ENCODE data around the gene ALDH16A1. TPM values are rescaled to one million over a fixed set of nuclear protein-coding genes. Genes with fewer than 3 reads are reported as not detected.

ALDH16A1 gene
- total RNA-seq, 1 experiment from 2014 or later = 51.7 TPM

DNA sequence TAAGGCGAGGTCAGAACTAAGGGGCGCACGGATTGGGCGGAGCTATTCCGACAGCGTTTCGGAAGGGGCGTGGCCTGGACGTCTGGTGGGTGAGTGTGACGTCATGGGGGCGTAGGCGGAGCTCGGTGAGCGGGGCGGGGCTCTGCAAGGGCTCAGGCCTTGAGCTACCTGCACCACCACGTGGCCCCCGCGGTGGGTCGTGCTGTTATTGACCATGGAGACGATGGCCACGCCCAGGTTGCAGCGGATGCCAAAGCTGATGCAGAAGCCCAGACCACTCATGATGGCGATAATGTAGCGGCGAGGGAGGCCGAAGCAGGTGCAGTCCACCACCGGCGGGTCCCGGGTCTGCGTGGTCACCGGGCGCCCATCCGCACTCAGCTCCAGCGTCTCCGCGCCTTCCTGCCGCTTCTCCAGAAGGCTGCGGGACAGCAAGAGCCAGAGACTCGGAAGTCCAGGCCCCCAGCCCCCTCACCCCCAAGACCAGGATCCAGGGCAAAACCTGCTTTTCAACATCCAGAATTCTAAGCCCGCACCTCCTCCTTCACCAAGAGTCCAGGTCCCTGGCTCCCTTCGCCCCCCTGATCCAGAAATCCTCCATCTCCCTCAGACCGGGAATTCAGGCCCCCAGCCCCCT, 16.5 kb upstream of the ALDH16A1 start:
- Mint-ChIP-seq H3K9me3 (peaks cover 4 to 8% of the 10 kb centered on the region in 2 experiments; a peak in 3 of 5 replicates), H3K27me3 (ENCODE audit: low read depth) (peaks cover 88% of the 10 kb centered on the region), H3K4me1 (peaks cover 24 to 62% of the 10 kb centered on the region in 2 experiments), H3K27ac (peak overlapping the region in 2 of 3 experiments; percentile 22 to 88; a peak in 2 of 7 replicates), H3K4me3 (peak overlapping the region; percentile 33 to 76; a peak in 4 of 5 replicates), H3K36me3 (ENCODE audit: insufficient read depth in 1 of 3, low read depth in 3 of 3) (peaks cover 3 to 9% (median 5%) of the 10 kb centered on the region in 3 experiments; a peak in 6 of 7 replicates)
- no peaks in the 10 kb centered on the region for H3K79me2 ChIP-seq (ENCODE audit: insufficient read depth, low read length)
- no peak overlapping the region for H3K4ac ChIP-seq (ENCODE audit: low read depth, low read length)
- no peak overlapping the region for H3K14ac ChIP-seq (ENCODE audit: insufficient read depth, low read length)
- no peaks in the 10 kb centered on the region for H3K4me1 ChIP-seq (ENCODE audit: insufficient read depth, low read length)
- peak overlapping the region; percentile 21 for H3K4me2 ChIP-seq (ENCODE audit: insufficient read depth, insufficient read length, low read length)
- H4K5ac ChIP-seq (ENCODE audit: insufficient read length, low read depth, low read length) = no peak overlapping the region
- H2AFZ ChIP-seq (ENCODE audit: low read length) = no peak overlapping the region
- H4K20me1 ChIP-seq (ENCODE audit: control insufficient read depth, insufficient read depth, insufficient read length) = no peaks in the 10 kb centered on the region
- H4K8ac ChIP-seq (replicated peaks; ENCODE audit: insufficient read length, low read depth, low read length) = no peak overlapping the region
- H2BK12ac ChIP-seq (ENCODE audit: insufficient read length, low read depth, low read length) = no peak overlapping the region
- H3K9me3 ChIP-seq (ENCODE audit: control insufficient read depth, low read depth, low read length) = no peaks in the 10 kb centered on the region
- no peak overlapping the region for H2BK15ac ChIP-seq (ENCODE audit: low read depth, low read length)
- no peak overlapping the region for H3K56ac ChIP-seq (ENCODE audit: insufficient read length, low read depth, low read length)
- H4K91ac ChIP-seq (ENCODE audit: insufficient read length, low read depth, low read length) = no peak overlapping the region
- no peak overlapping the region for H3K18ac ChIP-seq (ENCODE audit: insufficient read length, low read depth, low read length)
- WGBS (ENCODE audit: extremely low coverage, insufficient read length, low lambda C conversion rate) = no CpG with 5 or more reads among the region's 42 CpGs
- H2BK120ac ChIP-seq (ENCODE audit: low read depth, low read length, poor library complexity, severe bottlenecking) = no peak overlapping the region
- H2BK20ac ChIP-seq (ENCODE audit: low read depth, low read length, poor library complexity, severe bottlenecking) = no peak overlapping the region
- H3T11ph ChIP-seq (ENCODE audit: low read length) = no peak overlapping the region
- H2BK5ac ChIP-seq (ENCODE audit: insufficient read length, low read length) = no peak overlapping the region
- no peak overlapping the region for H3K23ac ChIP-seq (ENCODE audit: insufficient read length, low read depth, low read length)
- peak; percentile 98 for DNase-seq
- no peak overlapping the region for H3K27ac ChIP-seq (ENCODE audit: insufficient read length, low read depth, low read length)
- H3K23me2 ChIP-seq (ENCODE audit: insufficient read length, low read depth, low read length, poor library complexity, severe bottlenecking) = peaks cover 11% of the 10 kb centered on the region
- H2AK5ac ChIP-seq (ENCODE audit: insufficient read length, low read length) = no peak overlapping the region
- peaks cover 36% of the 10 kb centered on the region; the same call in 1 of the 2 replicates for H3K27me3 ChIP-seq (ENCODE audit: insufficient read depth, low read length)
- no peaks in the 10 kb centered on the region for H3K79me1 ChIP-seq (ENCODE audit: insufficient read depth, low read depth, low read length, poor library complexity, severe bottlenecking)
- no peak overlapping the region for H3K9ac ChIP-seq (ENCODE audit: extremely low read depth, insufficient read length, low read length)
- TF ChIP-seq, protein P1, sequence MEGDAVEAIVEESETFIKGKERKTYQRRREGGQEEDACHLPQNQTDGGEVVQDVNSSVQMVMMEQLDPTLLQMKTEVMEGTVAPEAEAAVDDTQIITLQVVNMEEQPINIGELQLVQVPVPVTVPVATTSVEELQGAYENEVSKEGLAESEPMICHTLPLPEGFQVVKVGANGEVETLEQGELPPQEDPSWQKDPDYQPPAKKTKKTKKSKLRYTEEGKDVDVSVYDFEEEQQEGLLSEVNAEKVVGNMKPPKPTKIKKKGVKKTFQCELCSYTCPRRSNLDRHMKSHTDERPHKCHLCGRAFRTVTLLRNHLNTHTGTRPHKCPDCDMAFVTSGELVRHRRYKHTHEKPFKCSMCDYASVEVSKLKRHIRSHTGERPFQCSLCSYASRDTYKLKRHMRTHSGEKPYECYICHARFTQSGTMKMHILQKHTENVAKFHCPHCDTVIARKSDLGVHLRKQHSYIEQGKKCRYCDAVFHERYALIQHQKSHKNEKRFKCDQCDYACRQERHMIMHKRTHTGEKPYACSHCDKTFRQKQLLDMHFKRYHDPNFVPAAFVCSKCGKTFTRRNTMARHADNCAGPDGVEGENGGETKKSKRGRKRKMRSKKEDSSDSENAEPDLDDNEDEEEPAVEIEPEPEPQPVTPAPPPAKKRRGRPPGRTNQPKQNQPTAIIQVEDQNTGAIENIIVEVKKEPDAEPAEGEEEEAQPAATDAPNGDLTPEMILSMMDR (conservative IDR thresholded peaks at IDR 0.05) = no peak

All from H9 (cell line).